ENCODE results near the gene ADSL.

DNA sequence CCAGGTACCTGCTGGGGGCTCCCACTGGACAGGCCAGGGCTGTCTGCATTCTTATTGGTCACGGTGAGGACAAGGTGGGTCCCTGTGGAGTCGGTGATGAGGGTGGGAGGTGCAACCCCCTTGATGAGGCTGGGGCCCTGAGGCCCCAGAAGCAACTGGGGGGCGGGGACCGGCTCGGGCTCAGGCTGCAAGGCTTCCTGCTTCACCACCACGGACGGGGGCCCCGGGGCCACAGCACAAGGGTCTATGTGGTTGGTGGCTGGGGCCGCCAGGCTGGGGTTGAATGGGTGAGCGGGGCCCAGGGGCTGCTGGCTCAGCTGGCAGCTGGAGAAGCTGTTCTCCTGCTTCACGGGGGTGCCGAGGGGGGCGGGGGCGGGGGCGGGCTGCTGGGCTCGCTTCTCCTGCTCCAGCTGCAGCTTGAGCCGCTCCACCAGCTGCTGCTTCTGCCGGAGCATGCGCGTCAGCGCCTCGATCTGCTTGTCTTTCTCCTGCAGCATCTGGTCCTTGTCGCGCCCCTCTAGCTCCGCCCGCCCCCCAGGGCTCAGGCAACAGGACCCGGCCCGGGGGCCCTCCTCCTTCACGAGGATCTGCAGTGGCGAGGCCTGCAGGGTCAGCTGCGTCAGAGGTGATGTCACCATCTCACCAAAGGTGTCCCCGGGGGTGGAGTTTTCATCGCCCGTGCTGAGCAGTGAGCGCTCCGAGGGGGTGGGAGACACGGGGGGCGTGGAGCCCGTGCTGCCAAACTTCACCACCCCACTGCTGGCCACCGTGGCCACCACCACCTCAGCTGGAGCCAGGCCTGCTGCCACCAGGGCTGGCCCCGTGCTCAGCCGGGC, 72.3 kb downstream of the ADSL start:
- TF ChIP-seq, protein P1, sequence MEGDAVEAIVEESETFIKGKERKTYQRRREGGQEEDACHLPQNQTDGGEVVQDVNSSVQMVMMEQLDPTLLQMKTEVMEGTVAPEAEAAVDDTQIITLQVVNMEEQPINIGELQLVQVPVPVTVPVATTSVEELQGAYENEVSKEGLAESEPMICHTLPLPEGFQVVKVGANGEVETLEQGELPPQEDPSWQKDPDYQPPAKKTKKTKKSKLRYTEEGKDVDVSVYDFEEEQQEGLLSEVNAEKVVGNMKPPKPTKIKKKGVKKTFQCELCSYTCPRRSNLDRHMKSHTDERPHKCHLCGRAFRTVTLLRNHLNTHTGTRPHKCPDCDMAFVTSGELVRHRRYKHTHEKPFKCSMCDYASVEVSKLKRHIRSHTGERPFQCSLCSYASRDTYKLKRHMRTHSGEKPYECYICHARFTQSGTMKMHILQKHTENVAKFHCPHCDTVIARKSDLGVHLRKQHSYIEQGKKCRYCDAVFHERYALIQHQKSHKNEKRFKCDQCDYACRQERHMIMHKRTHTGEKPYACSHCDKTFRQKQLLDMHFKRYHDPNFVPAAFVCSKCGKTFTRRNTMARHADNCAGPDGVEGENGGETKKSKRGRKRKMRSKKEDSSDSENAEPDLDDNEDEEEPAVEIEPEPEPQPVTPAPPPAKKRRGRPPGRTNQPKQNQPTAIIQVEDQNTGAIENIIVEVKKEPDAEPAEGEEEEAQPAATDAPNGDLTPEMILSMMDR (conservative IDR thresholded peaks at IDR 0.05; ENCODE audit: low read depth, low read length), result no peak
- TF ChIP-seq POLR2A (IDR thresholded peaks at IDR 0.05; ENCODE audit: low read depth, low read length) (no peak), BHLHE40 (IDR thresholded peaks at IDR 0.05; ENCODE audit: low read depth, low read length) (no peak), RAD21 (IDR thresholded peaks at IDR 0.05; ENCODE audit: low read length) (no peak), RFX5 (IDR thresholded peaks at IDR 0.05; ENCODE audit: low read depth, low read length) (no peak)
- TF ChIP-seq, protein P2, sequence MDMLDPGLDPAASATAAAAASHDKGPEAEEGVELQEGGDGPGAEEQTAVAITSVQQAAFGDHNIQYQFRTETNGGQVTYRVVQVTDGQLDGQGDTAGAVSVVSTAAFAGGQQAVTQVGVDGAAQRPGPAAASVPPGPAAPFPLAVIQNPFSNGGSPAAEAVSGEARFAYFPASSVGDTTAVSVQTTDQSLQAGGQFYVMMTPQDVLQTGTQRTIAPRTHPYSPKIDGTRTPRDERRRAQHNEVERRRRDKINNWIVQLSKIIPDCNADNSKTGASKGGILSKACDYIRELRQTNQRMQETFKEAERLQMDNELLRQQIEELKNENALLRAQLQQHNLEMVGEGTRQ (IDR thresholded peaks at IDR 0.05; ENCODE audit: low read depth, low read length), result no peak
- TF ChIP-seq, protein P3, sequence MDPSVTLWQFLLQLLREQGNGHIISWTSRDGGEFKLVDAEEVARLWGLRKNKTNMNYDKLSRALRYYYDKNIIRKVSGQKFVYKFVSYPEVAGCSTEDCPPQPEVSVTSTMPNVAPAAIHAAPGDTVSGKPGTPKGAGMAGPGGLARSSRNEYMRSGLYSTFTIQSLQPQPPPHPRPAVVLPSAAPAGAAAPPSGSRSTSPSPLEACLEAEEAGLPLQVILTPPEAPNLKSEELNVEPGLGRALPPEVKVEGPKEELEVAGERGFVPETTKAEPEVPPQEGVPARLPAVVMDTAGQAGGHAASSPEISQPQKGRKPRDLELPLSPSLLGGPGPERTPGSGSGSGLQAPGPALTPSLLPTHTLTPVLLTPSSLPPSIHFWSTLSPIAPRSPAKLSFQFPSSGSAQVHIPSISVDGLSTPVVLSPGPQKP (IDR thresholded peaks at IDR 0.05; ENCODE audit: borderline replicate concordance, low read depth, low read length), result no peak
